ENCODE data around the gene ADARB2. TPM values are rescaled to one million over a fixed set of nuclear protein-coding genes. Genes with fewer than 3 reads are reported as not detected.

Gene ADARB2
- polyA plus RNA-seq, 1 of the 3 experiments (the other 2 are of a cell fraction): not detected

DNA sequence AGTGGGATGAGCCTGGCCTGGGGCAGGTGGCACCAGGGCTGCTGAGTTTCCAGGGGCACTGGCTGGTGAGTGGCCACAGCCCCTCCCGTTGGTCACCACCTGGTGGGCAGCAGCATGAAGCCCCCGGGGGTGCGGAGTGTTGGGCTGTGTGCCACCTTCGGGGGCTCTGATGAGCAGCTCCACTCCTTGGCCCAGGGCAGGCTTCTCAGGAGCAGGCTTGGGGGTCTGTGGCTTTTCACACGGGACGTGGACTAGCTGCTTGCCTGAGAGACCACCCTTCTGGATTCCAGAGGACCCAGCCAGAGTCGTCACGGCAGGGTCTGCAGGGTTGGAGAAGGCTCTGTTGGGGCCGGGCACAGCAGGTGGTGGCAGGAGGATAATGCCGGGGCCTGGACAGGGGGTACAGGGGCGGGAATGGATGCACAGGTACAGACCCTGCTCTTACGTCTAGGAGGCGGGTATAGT lies 193.1 kb downstream of the ADARB2 start:
- H2AFZ ChIP-seq (ENCODE audit: low read depth): no peak overlapping the region
- no peak for DNase-seq
- no peaks in the 10 kb centered on the region; a peak in 1 of 4 replicates for H3K4me1 ChIP-seq (ENCODE audit: control insufficient read depth in 1 of 2, insufficient read depth in 2 of 2, low read depth in 1 of 2, low read length in 1 of 2)
- no peaks in the 10 kb centered on the region for H3K79me2 ChIP-seq (ENCODE audit: insufficient read depth)
- ChIA-PET POLR2A (no interaction called here), CTCF (interaction anchor here (0.5 kb wide), 1 partner anchor 120 kb away, joined by 3 read pairs; no protein-coding TSS in a partner anchor)
- H3K4me2 ChIP-seq: no peak overlapping the region
- H3K9me3 ChIP-seq: no peaks in the 10 kb centered on the region
- H3K4me3 ChIP-seq (ENCODE audit: low read depth in 2 of 2, low read length in 1 of 2): no peak overlapping the region
- H3K36me3 ChIP-seq (replicated peaks in 1 of 2; ENCODE audit: control insufficient read depth in 1 of 2, insufficient read depth in 2 of 2, low read length in 1 of 2): no peaks in the 10 kb centered on the region
- no peak overlapping the region for H3K27ac ChIP-seq (ENCODE audit: low read depth in 2 of 2, low read length in 1 of 2)
- no peaks in the 10 kb centered on the region for H3F3A ChIP-seq (replicated peaks; ENCODE audit: insufficient read depth)
- no peaks in the 10 kb centered on the region for H3K9me2 ChIP-seq
- TF ChIP-seq SIN3A (IDR thresholded peaks at IDR 0.05; ENCODE audit: borderline replicate concordance, low read depth, low read length) (no peak), TAF1 (IDR thresholded peaks at IDR 0.05; ENCODE audit: borderline replicate concordance, low read depth, low read length) (no peak), CTCF (IDR thresholded peaks at IDR 0.05) (no peak), NRF1 (IDR thresholded peaks at IDR 0.05; ENCODE audit: low read depth, low read length) (no peak), CHD2 (IDR thresholded peaks at IDR 0.05; ENCODE audit: low read length, partially characterized antibody) (no peak), ZBTB33 (IDR thresholded peaks at IDR 0.05; ENCODE audit: borderline replicate concordance, low read depth) (no peak), TEAD4 (IDR thresholded peaks at IDR 0.05; ENCODE audit: borderline replicate concordance, insufficient read depth) (no peak), YY1 (IDR thresholded peaks at IDR 0.05; ENCODE audit: low read depth) (no peak), IRF3 (IDR thresholded peaks at IDR 0.05; ENCODE audit: low read depth, low read length) (no peak), PBX3 (IDR thresholded peaks at IDR 0.05) (no peak)
- no peak overlapping the region for H3K9ac ChIP-seq
- no peaks in the 10 kb centered on the region for H3K27me3 ChIP-seq (ENCODE audit: insufficient read depth)
- 65% methylated on average over 10 of the region's 13 CpGs for WGBS (ENCODE audit: low lambda C conversion rate)
- no peaks in the 10 kb centered on the region for H4K20me1 ChIP-seq (ENCODE audit: insufficient read depth)

DNA sequence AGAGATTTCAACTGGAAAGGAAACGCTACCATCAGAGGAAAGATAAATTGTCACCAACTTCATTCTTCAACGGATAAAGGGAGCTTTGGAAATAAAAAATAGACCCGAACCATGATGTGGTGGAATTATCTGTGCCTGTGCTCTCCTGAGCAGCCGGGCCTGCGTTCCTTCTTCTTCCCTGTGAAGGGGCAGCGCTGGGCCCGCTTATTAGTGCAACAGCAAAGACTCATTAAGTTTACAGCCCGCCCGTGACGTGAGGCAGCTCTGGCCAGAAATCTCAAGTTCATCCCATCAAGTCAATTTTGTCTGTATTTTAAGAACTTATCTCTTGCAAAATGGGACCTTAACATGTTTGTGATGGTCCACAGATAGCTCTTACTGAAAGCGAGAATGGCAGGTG lies 193.7 kb downstream of the ADARB2 start:
- Histone ChIP-seq H2AFZ (ENCODE audit: low read depth) (no peak overlapping the region), H3K9me3 (no peaks in the 10 kb centered on the region), H3K36me3 (replicated peaks in 1 of 2; ENCODE audit: control insufficient read depth in 1 of 2, insufficient read depth in 2 of 2, low read length in 1 of 2) (no peaks in the 10 kb centered on the region), H3K4me1 (ENCODE audit: control insufficient read depth in 1 of 2, insufficient read depth in 2 of 2, low read depth in 1 of 2, low read length in 1 of 2) (no peaks in the 10 kb centered on the region; a peak in 1 of 4 replicates), H3K9ac (no peak overlapping the region), H3F3A (replicated peaks; ENCODE audit: insufficient read depth) (no peaks in the 10 kb centered on the region), H3K79me2 (ENCODE audit: insufficient read depth) (no peaks in the 10 kb centered on the region), H3K27me3 (ENCODE audit: insufficient read depth) (no peaks in the 10 kb centered on the region), H3K9me2 (no peaks in the 10 kb centered on the region), H3K4me3 (ENCODE audit: low read depth in 2 of 2, low read length in 1 of 2) (no peak overlapping the region), H3K4me2 (no peak overlapping the region), H3K27ac (ENCODE audit: low read depth in 2 of 2, low read length in 1 of 2) (no peak overlapping the region), H4K20me1 (ENCODE audit: insufficient read depth) (no peaks in the 10 kb centered on the region)
- WGBS (ENCODE audit: low lambda C conversion rate): 58% methylated on average over 11 of the region's 11 CpGs
- no peak for TF ChIP-seq EP300 (IDR thresholded peaks at IDR 0.05; ENCODE audit: borderline replicate concordance in 1 of 2, low read depth in 1 of 2, low read length in 1 of 2)
- ChIA-PET POLR2A (no interaction called here), CTCF (interaction anchor here (0.5 to 0.8 kb wide), 2 partner anchors 12 to 119 kb away, joined by 3 read pairs; no protein-coding TSS in a partner anchor)
- no peak for DNase-seq
